Measurements from ENCODE around the gene NFKBIZ.

DNA sequence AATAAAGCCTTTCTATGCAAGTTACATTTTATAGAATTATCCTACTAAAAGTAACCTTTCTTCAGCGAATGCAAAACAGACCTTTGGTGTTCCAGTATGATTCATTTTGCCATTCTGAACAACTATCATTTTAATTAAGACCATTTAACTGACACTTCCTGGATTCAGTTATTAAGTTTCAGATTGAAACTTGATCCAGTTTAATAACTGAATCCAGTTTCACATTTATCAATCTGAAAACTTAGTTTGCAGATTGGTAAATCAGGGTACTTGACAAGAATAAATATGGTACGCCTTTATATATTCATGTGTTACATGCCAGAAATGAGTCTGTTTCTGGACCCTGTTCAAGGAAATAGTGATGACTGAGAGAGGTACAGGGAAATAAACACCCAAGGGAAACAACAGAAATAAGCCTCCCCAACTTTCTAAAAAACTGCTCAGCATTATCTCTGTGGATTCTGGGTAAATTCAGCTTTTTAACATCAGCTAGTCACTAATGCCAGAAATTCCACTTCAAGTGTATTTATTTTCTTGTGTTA is 23.3 kb upstream of the NFKBIZ start:
- TF ChIP-seq POLR2A (IDR thresholded peaks at IDR 0.05): no peak
- TF ChIP-seq CTCF (IDR thresholded peaks at IDR 0.05): no peak

Measured in thyroid gland (tissue), 4 donors.